Measurements from ENCODE around the gene WT1.

WT1 gene

GRCh38 chr11:32437495-32438345 lies 2.4 kb upstream of the WT1 start:
- no peak for DNase-seq

GRCh38 chr11:32436751-32437494 lies 1.6 kb upstream of the WT1 start:
- no peak for DNase-seq

- no peak for DNase-seq
Observed at GRCh38 chr11:32435942-32436750, 807 bp upstream of the WT1 start.

- DNase-seq, result no peak
Observed at GRCh38 chr11:32435152-32435480, 223 bp downstream of the WT1 start.

GRCh38 chr11:32434356-32435151 lies 785 bp downstream of the WT1 start:
- DNase-seq, result no peak

GRCh38 chr11:32433914-32434355 lies 1.4 kb downstream of the WT1 start:
- DNase-seq, result no peak

GRCh38 chr11:32433101-32433913 lies 2.0 kb downstream of the WT1 start:
- no peak for DNase-seq

- no peak for DNase-seq
Observed at GRCh38 chr11:32432565-32432964, 2.8 kb downstream of the WT1 start.

GRCh38 chr11:32430568-32431381 lies 4.6 kb downstream of the WT1 start:
- no peak for DNase-seq

GRCh38 chr11:32429477-32429876 lies 5.9 kb downstream of the WT1 start:
- no peak for DNase-seq

- DNase-seq, result no peak
Observed at GRCh38 chr11:32428665-32429303, 6.6 kb downstream of the WT1 start.

GRCh38 chr11:32427935-32428664 lies 7.2 kb downstream of the WT1 start:
- no peak for DNase-seq

- DNase-seq, result no peak
Observed at GRCh38 chr11:32427616-32427934, 7.8 kb downstream of the WT1 start.

GRCh38 chr11:32426819-32427615 lies 8.3 kb downstream of the WT1 start:
- no peak for DNase-seq

GRCh38 chr11:32426192-32426591 lies 9.1 kb downstream of the WT1 start:
- DNase-seq, result no peak

- no peak for DNase-seq
Observed at GRCh38 chr11:32425761-32426160, 9.6 kb downstream of the WT1 start.

GRCh38 chr11:32422545-32422944 lies 12.8 kb downstream of the WT1 start:
- DNase-seq, result no peak

- no peak for DNase-seq
Observed at GRCh38 chr11:32421992-32422391, 13.3 kb downstream of the WT1 start.

Data from NCI-H524 treated with DMSO at 0.1 percent for 48 hours (cell line).